NCI-H2029 treated with DMSO at 0.1 percent for 48 hours (cell line): ENCODE data around the gene PHETA2.
"Not testable (repeated sequence)": the region's sequence is repeated elsewhere in the genome, so short reads cannot be mapped to it uniquely, and the experiment has no call there.

Source experiments
- DNase-seq: peaks from one replicate; lab custom pipeline; 2025; lab: John Stamatoyannopoulos, UW

The PHETA2 gene

DNA sequence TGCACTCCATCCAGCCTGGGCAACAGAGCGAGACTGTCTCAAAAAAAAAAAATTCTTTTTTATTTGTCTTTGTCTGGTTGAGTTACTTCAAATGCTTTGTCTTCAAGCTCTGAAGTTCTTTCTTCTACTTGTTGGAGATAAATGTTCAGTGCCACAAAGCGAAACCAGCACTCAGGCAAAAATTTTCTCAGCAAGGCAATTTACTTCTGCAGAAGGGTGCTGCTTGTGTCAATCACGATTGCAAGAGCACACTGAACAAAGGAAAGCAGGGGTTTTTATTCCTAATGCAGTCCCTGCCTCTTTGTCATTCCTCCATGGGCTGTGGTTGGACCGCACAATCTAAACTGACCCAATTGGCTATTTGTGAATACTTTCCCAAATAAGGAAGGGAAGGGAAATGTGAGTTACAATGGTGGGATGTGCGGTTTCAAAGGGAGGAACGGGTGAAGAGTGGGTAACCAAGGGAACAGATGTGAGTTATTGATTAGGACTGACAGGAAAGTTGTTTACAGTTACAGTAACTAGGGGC is 30.3 kb downstream of the PHETA2 start:
- DNase-seq = not testable (repeated sequence)

GRCh38 chr22:42108848-42109247 is 34.8 kb downstream of the PHETA2 start:
- DNase-seq = no peak

- no peak for DNase-seq
Measured at GRCh38 chr22:42111798-42112197, 37.8 kb downstream of the PHETA2 start.

GRCh38 chr22:42112793-42113192 is 38.7 kb downstream of the PHETA2 start:
- not testable (repeated sequence) for DNase-seq

GRCh38 chr22:42114721-42115120 is 40.7 kb downstream of the PHETA2 start:
- no peak for DNase-seq

DNA sequence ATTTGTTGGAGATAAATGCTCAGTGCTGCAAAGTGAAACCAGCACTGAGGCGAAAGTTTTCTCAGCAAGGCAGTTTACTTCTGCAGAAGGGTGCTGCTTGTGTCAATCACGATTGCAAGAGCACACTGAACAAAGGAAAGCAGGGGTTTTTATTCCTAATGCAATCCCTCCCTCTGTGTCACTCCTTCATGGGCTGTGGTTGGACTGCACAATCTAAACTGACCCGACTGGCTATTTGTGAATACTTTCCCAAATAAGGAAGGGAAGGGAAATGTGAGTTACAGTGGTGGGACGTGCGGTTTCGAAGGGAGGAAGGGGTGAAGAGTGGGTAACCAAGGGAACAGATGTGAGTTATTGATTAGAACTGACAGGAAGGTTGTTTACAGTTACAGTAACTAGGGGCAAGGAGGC is 41.4 kb downstream of the PHETA2 start:
- DNase-seq = not testable (repeated sequence)

DNA sequence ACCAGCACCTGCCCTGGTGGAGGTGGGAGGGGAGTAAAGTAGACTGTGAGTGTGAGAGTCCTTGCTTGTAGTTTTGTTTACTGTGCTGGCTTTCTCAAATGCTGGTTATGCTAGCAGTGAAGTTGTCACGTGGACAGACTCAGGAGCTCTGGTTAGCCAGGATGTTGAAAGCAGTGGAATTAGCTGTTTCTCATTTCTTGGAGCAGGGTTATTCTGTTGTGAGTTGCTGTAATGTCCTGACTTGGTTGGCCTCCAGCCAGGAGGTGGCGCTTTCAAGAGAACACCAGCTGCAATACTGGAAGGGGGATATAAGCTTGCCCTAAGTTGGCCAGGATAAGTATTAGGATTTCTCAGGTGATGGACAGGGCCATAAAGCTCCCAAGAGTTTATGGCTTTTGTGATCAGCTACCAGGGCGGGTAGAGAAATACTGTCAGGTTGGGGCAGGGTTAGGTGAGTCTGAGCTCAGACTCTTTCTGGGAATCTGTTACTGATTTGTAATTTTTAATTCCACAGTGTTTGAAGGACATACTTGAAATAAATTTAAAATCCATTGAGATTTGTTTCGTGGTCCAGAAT is 42.9 kb downstream of the PHETA2 start:
- DNase-seq = no peak

GRCh38 chr22:42120231-42121021 is 46.4 kb downstream of the PHETA2 start:
- DNase-seq = not testable (repeated sequence)

DNA sequence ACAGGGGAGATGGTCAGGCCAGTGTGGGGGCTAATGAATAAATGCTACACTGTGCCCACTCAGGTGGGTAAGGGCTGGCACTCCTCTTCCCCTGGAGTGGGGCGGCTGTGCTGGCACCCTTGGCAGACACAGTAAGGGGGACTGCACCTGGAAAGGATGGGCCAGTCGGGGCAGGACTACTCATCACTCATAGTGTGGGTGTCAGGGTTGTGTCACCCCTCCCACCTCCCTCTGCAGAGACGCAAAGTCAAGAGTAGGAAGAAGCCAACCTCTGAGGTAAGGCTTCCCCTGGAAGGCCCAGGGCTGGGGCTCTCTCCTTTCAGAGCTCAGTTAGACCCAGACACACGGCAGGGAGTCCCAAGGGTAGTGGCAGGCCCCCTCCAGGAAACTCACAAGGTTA is 49.5 kb downstream of the PHETA2 start:
- DNase-seq = not testable (repeated sequence)

- DNase-seq = no peak
Measured at GRCh38 chr22:42127606-42128005, 53.6 kb downstream of the PHETA2 start.

DNA sequence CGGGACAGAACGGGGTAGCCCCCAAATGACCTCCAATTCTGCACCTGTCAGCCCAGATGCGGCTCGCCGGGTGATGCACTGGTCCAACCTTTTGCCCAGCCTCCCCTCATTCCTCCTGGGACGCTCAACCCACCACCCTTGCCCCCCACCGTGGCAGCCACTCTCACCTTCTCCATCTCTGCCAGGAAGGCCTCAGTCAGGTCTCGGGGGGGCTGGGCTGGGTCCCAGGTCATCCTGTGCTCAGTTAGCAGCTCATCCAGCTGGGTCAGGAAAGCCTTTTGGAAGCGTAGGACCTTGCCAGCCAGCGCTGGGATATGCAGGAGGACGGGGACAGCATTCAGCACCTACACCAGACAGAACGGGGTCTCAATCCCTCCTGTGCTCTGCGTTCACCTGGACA is 54.0 kb downstream of the PHETA2 start:
- not testable (repeated sequence) for DNase-seq
